ENCODE data around the gene E2F7.
"Not testable (repeated sequence)": the region's sequence is repeated elsewhere in the genome, so short reads cannot be mapped to it uniquely, and the experiment has no call there.

E2F7 gene

DNA sequence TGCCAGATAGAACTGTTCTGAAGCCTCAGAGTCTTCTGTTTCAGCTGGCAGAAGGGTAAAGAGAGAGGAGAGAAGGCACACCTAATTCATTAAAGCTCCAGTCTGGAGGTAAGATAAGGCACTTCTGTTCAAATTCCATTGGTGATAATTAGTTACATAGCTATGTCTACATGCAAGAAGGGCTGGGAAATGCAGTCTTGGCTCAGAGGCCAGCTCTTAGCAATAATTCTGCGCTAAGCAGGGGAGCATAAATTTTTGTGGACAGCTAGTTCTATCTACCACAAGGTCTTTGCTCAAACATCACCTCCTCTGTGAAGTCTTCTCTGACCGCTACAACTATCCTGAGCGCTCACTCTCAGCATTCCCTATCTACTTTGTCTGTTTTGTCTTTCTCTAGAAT is 14.3 kb upstream of the E2F7 start:
- TF ChIP-seq, protein P1, sequence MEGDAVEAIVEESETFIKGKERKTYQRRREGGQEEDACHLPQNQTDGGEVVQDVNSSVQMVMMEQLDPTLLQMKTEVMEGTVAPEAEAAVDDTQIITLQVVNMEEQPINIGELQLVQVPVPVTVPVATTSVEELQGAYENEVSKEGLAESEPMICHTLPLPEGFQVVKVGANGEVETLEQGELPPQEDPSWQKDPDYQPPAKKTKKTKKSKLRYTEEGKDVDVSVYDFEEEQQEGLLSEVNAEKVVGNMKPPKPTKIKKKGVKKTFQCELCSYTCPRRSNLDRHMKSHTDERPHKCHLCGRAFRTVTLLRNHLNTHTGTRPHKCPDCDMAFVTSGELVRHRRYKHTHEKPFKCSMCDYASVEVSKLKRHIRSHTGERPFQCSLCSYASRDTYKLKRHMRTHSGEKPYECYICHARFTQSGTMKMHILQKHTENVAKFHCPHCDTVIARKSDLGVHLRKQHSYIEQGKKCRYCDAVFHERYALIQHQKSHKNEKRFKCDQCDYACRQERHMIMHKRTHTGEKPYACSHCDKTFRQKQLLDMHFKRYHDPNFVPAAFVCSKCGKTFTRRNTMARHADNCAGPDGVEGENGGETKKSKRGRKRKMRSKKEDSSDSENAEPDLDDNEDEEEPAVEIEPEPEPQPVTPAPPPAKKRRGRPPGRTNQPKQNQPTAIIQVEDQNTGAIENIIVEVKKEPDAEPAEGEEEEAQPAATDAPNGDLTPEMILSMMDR (IDR thresholded peaks at IDR 0.05; ENCODE audit: low read depth, low read length, poor library complexity, severe bottlenecking): no peak
- no peak for TF ChIP-seq EZH2phosphoT487 (IDR thresholded peaks at IDR 0.05; ENCODE audit: borderline replicate concordance, low read length)
- Histone ChIP-seq H3K27me3 (ENCODE audit: control insufficient read depth, low read length) (no peaks in the 10 kb centered on the region), H3K36me3 (ENCODE audit: control insufficient read depth, low read length) (no peaks in the 10 kb centered on the region), H3K79me2 (ENCODE audit: control insufficient read depth, low read length) (no peaks in the 10 kb centered on the region), H3K4me1 (ENCODE audit: control insufficient read depth, low read length) (no peaks in the 10 kb centered on the region), H3F3A (ENCODE audit: control insufficient read depth, insufficient read depth) (no peaks in the 10 kb centered on the region), H3K9me2 (replicated peaks; ENCODE audit: control insufficient read depth, low read length) (no peaks in the 10 kb centered on the region), H4K20me1 (ENCODE audit: control insufficient read depth, insufficient read depth, low read depth, low read length) (no peaks in the 10 kb centered on the region), H3K4me3 (ENCODE audit: low read length) (no peak overlapping the region), H3K27ac (ENCODE audit: low read depth, low read length) (no peak overlapping the region), H3K9me3 (ENCODE audit: control insufficient read depth, insufficient read depth, low read length) (no peaks in the 10 kb centered on the region), H3K4me2 (ENCODE audit: low read length) (no peak overlapping the region)

GRCh38 chr12:77078231-77078630 is 12.9 kb upstream of the E2F7 start:
- no peaks in the 10 kb centered on the region for H3K9me2 ChIP-seq (replicated peaks; ENCODE audit: control insufficient read depth, low read length)
- H3K4me3 ChIP-seq (ENCODE audit: low read length): no peak overlapping the region
- no peaks in the 10 kb centered on the region for H3F3A ChIP-seq (ENCODE audit: control insufficient read depth, insufficient read depth)
- H3K9me3 ChIP-seq (ENCODE audit: control insufficient read depth, insufficient read depth, low read length): no peaks in the 10 kb centered on the region
- TF ChIP-seq, protein P1 (IDR thresholded peaks at IDR 0.05; ENCODE audit: low read depth, low read length, poor library complexity, severe bottlenecking): no peak
- TF ChIP-seq EZH2phosphoT487 (IDR thresholded peaks at IDR 0.05; ENCODE audit: borderline replicate concordance, low read length): no peak
- H3K36me3 ChIP-seq (ENCODE audit: control insufficient read depth, low read length): no peaks in the 10 kb centered on the region
- no peaks in the 10 kb centered on the region for H3K4me1 ChIP-seq (ENCODE audit: control insufficient read depth, low read length)
- no peaks in the 10 kb centered on the region for H4K20me1 ChIP-seq (ENCODE audit: control insufficient read depth, insufficient read depth, low read depth, low read length)
- H3K27me3 ChIP-seq (ENCODE audit: control insufficient read depth, low read length): no peaks in the 10 kb centered on the region
- no peaks in the 10 kb centered on the region for H3K79me2 ChIP-seq (ENCODE audit: control insufficient read depth, low read length)
- H3K27ac ChIP-seq (ENCODE audit: low read depth, low read length): no peak overlapping the region
- no peak overlapping the region for H3K4me2 ChIP-seq (ENCODE audit: low read length)

GRCh38 chr12:77076886-77077285 is 11.5 kb upstream of the E2F7 start:
- TF ChIP-seq, protein P1 (IDR thresholded peaks at IDR 0.05; ENCODE audit: low read depth, low read length, poor library complexity, severe bottlenecking): no peak
- no peak for TF ChIP-seq EZH2phosphoT487 (IDR thresholded peaks at IDR 0.05; ENCODE audit: borderline replicate concordance, low read length)
- no peak overlapping the region for H3K4me2 ChIP-seq (ENCODE audit: low read length)
- H3K27ac ChIP-seq (ENCODE audit: low read depth, low read length): no peak overlapping the region

DNA sequence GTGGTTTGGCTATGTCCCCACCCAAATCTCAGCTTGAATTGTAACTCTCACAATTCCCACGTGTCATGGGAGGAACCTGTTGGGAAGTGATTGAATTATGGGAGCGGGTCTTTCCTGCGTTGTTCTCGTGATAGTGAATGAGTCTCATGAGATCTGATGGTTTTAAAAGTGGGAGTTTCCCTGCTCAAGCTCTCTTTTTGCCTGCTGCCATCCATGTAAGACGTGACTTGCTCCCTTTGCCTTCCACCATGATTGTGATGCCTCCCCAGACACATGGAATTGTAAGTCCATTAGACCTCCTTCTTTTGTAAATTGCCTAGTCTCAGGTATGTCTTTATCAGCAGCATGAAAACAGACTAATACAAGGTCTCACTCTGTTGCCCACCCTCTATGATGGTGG is 8.5 kb upstream of the E2F7 start:
- H3K27ac ChIP-seq (ENCODE audit: low read depth, low read length); H3K9me2 ChIP-seq (replicated peaks; ENCODE audit: control insufficient read depth, low read length); H3K4me1 ChIP-seq (ENCODE audit: control insufficient read depth, low read length); H3K4me2 ChIP-seq (ENCODE audit: low read length); H3K79me2 ChIP-seq (ENCODE audit: control insufficient read depth, low read length); H3K9me3 ChIP-seq (ENCODE audit: control insufficient read depth, insufficient read depth, low read length); H3K4me3 ChIP-seq (ENCODE audit: low read length); H3K36me3 ChIP-seq (ENCODE audit: control insufficient read depth, low read length); H3K27me3 ChIP-seq (ENCODE audit: control insufficient read depth, low read length); H3F3A ChIP-seq (ENCODE audit: control insufficient read depth, insufficient read depth); H4K20me1 ChIP-seq (ENCODE audit: control insufficient read depth, insufficient read depth, low read depth, low read length): not testable (repeated sequence)

More at GRCh38 chr12:77076886-77077285, 11.5 kb upstream of the E2F7 start:
- Histone ChIP-seq H3K36me3 (ENCODE audit: control insufficient read depth, low read length) (no peaks in the 10 kb centered on the region), H3K79me2 (ENCODE audit: control insufficient read depth, low read length) (no peaks in the 10 kb centered on the region), H4K20me1 (ENCODE audit: control insufficient read depth, insufficient read depth, low read depth, low read length) (no peaks in the 10 kb centered on the region), H3F3A (ENCODE audit: control insufficient read depth, insufficient read depth) (no peaks in the 10 kb centered on the region), H3K4me1 (ENCODE audit: control insufficient read depth, low read length) (no peaks in the 10 kb centered on the region), H3K9me2 (replicated peaks; ENCODE audit: control insufficient read depth, low read length) (no peaks in the 10 kb centered on the region), H3K4me3 (ENCODE audit: low read length) (no peak overlapping the region), H3K27me3 (ENCODE audit: control insufficient read depth, low read length) (no peaks in the 10 kb centered on the region), H3K9me3 (ENCODE audit: control insufficient read depth, insufficient read depth, low read length) (no peaks in the 10 kb centered on the region)

Measured in DOHH2 (cell line).